ENCODE measurements around the gene MYO3B. TPM values are rescaled to one million over a fixed set of nuclear protein-coding genes. Genes with fewer than 3 reads are reported as not detected.
A peak's percentile ranks its signal among the peaks of the same experiment; 100 is the strongest.

Gene MYO3B
- total RNA-seq, 4 donors from 2014 or later, result 0.34 to 0.95 (median 0.89) TPM

GRCh38 chr2:170524828-170525565, 347.1 kb downstream of the MYO3B start:
- H3K9me3 ChIP-seq, result no peaks in the 10 kb centered on the region
- no peak for TF ChIP-seq POLR2A (IDR thresholded peaks at IDR 0.05)
- TF ChIP-seq CTCF (IDR thresholded peaks at IDR 0.05), result no peak
- H3K4me3 ChIP-seq, result no peak overlapping the region
- H3K27me3 ChIP-seq, result no peaks in the 10 kb centered on the region
- peaks cover 10% of the 10 kb centered on the region for H3K4me1 ChIP-seq
- 21% methylated on average over 2 of the region's 2 CpGs for WGBS
- no peak for DNase-seq (ENCODE audit: low spot score in 2 of 2)
- H3K36me3 ChIP-seq, result no peaks in the 10 kb centered on the region
- peak overlapping the region; percentile 72 for H3K27ac ChIP-seq

- peaks cover 13% of the 10 kb centered on the region for H3K4me1 ChIP-seq
- no peaks in the 10 kb centered on the region for H3K9me3 ChIP-seq
- WGBS, result 32% methylated on average over 5 of the region's 5 CpGs
- peak; percentile 91 to 92 for DNase-seq (ENCODE audit: low spot score in 2 of 2)
- no peak overlapping the region for H3K4me3 ChIP-seq
- no peaks in the 10 kb centered on the region for H3K36me3 ChIP-seq
- H3K27ac ChIP-seq, result peak overlapping the region; percentile 72
- H3K27me3 ChIP-seq, result no peaks in the 10 kb centered on the region
- TF ChIP-seq POLR2AphosphoS5 (IDR thresholded peaks at IDR 0.05), result peak in 2 of 3 donors; percentile 57 to 71
- no peak for TF ChIP-seq CTCF (IDR thresholded peaks at IDR 0.05)
Measured at GRCh38 chr2:170525566-170525900, 347.6 kb downstream of the MYO3B start.

GRCh38 chr2:170530284-170530745, 352.4 kb downstream of the MYO3B start:
- H3K4me3 ChIP-seq, result no peak overlapping the region
- peak overlapping the region; percentile 2 for H3K27ac ChIP-seq
- TF ChIP-seq POLR2AphosphoS5 (IDR thresholded peaks at IDR 0.05) (no peak), POLR2A (IDR thresholded peaks at IDR 0.05) (no peak), EP300 (IDR thresholded peaks at IDR 0.05) (no peak), CTCF (IDR thresholded peaks at IDR 0.05) (no peak)
- H3K9me3 ChIP-seq, result no peaks in the 10 kb centered on the region
- WGBS, result 7% methylated on average over 7 of the region's 7 CpGs
- DNase-seq (ENCODE audit: low spot score in 2 of 2), result peak; percentile 85 to 89
- H3K27me3 ChIP-seq, result no peaks in the 10 kb centered on the region
- H3K4me1 ChIP-seq, result peaks cover 11% of the 10 kb centered on the region
- no peaks in the 10 kb centered on the region for H3K36me3 ChIP-seq

- no peaks in the 10 kb centered on the region for H3K27me3 ChIP-seq
- no peak for DNase-seq (ENCODE audit: low spot score in 2 of 2)
- H3K4me3 ChIP-seq, result no peak overlapping the region
- H3K9me3 ChIP-seq, result no peaks in the 10 kb centered on the region
- no peak for TF ChIP-seq EP300 (IDR thresholded peaks at IDR 0.05)
- TF ChIP-seq POLR2AphosphoS5 (IDR thresholded peaks at IDR 0.05), result no peak
- no peak for TF ChIP-seq POLR2A (IDR thresholded peaks at IDR 0.05)
- TF ChIP-seq CTCF (IDR thresholded peaks at IDR 0.05), result no peak
- WGBS, result 38% methylated on average over 2 of the region's 2 CpGs
- H3K27ac ChIP-seq, result peak overlapping the region; percentile 2
- H3K36me3 ChIP-seq, result no peaks in the 10 kb centered on the region
- peaks cover 7% of the 10 kb centered on the region for H3K4me1 ChIP-seq
Measured at GRCh38 chr2:170530803-170531564, 353.0 kb downstream of the MYO3B start.

- H3K9me3 ChIP-seq, result no peaks in the 10 kb centered on the region
- peaks cover 7% of the 10 kb centered on the region for H3K4me1 ChIP-seq
- H3K27ac ChIP-seq, result no peak overlapping the region
- no peaks in the 10 kb centered on the region for H3K36me3 ChIP-seq
- TF ChIP-seq POLR2AphosphoS5 (IDR thresholded peaks at IDR 0.05) (no peak), POLR2A (IDR thresholded peaks at IDR 0.05) (no peak), EP300 (IDR thresholded peaks at IDR 0.05) (no peak)
- 75% methylated on average over 2 of the region's 2 CpGs for whole genome bisulfite sequencing
- no peaks in the 10 kb centered on the region for H3K27me3 ChIP-seq
- DNase-seq (ENCODE audit: low spot score in 2 of 2), result no peak
- no peak overlapping the region for H3K4me3 ChIP-seq
Measured at GRCh38 chr2:170531876-170532275, 353.9 kb downstream of the MYO3B start.
